ENCODE measurements around the gene UBALD1.

UBALD1 gene

GRCh38 chr16:4614571-4615383 lies at the start of gene UBALD1:
Gene UBALD1 (minus strand): TSS chr16:4614888. CDS start chr16:4614797, 91 bp downstream.
- DNase-seq (ENCODE audit: low read depth): peak; percentile 61

- DNase-seq (ENCODE audit: low read depth): no peak
These were observed 49.2 kb upstream of the UBALD1 start for GRCh38 chr16:4663777-4664465.

GRCh38 chr16:4663465-4663776 lies 48.7 kb upstream of the UBALD1 start:
- DNase-seq (ENCODE audit: low read depth): no peak

GRCh38 chr16:4661661-4662060 lies 47.0 kb upstream of the UBALD1 start:
- DNase-seq (ENCODE audit: low read depth): no peak

GRCh38 chr16:4660454-4661007 lies 45.8 kb upstream of the UBALD1 start:
- DNase-seq (ENCODE audit: low read depth): no peak

- no peak for DNase-seq (ENCODE audit: low read depth)
These were observed 45.0 kb upstream of the UBALD1 start for GRCh38 chr16:4659363-4660353.

- DNase-seq (ENCODE audit: low read depth): no peak
These were observed 42.3 kb upstream of the UBALD1 start for GRCh38 chr16:4656695-4657686.

GRCh38 chr16:4656221-4656620 lies 41.5 kb upstream of the UBALD1 start:
- DNase-seq (ENCODE audit: low read depth): no peak

- no peak for DNase-seq (ENCODE audit: low read depth)
These were observed 41.1 kb upstream of the UBALD1 start for GRCh38 chr16:4655801-4656200.

- no peak for DNase-seq (ENCODE audit: low read depth)
These were observed 40.4 kb upstream of the UBALD1 start for GRCh38 chr16:4654964-4655590.

GRCh38 chr16:4654011-4654963 lies 39.6 kb upstream of the UBALD1 start:
- no peak for DNase-seq (ENCODE audit: low read depth)

GRCh38 chr16:4652561-4652960 lies 37.9 kb upstream of the UBALD1 start:
- no peak for DNase-seq (ENCODE audit: low read depth)

- DNase-seq (ENCODE audit: low read depth): no peak
These were observed 37.1 kb upstream of the UBALD1 start for GRCh38 chr16:4651827-4652226.

GRCh38 chr16:4650443-4651074 lies 35.9 kb upstream of the UBALD1 start:
- DNase-seq (ENCODE audit: low read depth): peak; percentile 19

- no peak for DNase-seq (ENCODE audit: low read depth)
These were observed 35.2 kb upstream of the UBALD1 start for GRCh38 chr16:4649744-4650442.

- no peak for DNase-seq (ENCODE audit: low read depth)
These were observed 34.2 kb upstream of the UBALD1 start for GRCh38 chr16:4648917-4649316.

- no peak for DNase-seq (ENCODE audit: low read depth)
These were observed 32.9 kb upstream of the UBALD1 start for GRCh38 chr16:4647644-4647980.

Measured in HS-27A (cell line).